ELF-1 (cell line): Measurements from ENCODE around the gene FAM114A1.

Experiments
- DNase-seq: peaks from one replicate; pipeline ENCODE4 v3.0.0-alpha.2; 2016; ENCODE audit warnings: low read depth, low spot score

Gene FAM114A1

DNA sequence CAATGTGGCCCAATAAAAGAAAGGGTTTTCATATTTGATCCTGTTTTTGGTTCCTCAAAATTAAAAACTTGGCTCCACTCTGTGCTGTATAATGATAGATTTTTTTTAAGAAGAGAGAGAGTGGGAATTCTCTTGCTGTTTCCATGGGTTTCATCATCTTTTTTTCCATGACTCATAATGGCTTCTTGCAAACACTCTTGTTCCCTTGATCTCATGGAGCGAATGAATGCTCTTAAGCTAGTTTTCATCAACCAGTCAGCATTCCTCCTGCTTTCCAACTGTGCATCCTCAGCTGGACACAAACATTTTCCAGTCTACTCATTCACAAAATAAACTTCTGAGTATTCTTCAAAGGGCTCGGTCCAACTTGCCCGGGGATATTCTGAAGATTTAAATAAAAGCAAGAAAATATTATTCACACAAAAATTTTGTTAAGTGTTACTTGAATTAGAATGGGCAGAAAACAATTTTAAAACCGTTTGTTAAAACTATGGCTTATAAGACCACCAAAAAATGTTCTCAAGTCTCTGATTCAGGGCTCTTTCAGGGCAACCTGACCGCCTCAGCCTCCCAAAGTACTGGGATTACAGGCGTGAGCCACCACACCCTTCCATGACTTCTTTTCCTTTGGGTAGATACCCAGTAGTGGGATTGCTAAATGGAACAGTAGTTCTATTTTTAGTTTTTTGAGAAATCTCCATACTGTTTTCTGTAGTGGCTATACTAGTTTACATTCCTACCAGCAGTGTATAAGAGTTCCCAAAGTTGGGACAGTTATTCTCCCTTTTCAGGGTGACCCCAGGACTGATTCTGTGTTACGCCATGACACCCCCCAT is 99.9 kb downstream of the FAM114A1 start:
- DNase-seq = no peak

DNA sequence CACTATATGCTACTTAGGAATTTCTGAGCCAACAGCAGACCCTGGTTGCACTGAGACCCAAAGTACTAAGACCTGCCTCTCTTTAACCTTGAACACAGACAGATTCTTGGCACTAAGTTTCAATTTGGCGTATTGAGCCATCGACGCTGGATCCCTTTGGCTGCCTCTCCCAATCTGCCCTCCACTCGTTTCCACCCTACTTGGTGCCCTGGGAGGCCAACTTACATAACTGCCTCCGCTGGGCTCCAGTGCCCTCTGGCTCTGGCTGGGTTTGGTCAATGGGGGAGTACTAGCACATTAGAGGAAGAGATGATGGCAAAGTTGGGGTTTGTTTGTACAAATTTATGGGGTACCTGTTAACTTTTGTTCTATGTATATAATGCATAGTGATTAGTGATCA is 101.1 kb downstream of the FAM114A1 start:
- no peak for DNase-seq

DNA sequence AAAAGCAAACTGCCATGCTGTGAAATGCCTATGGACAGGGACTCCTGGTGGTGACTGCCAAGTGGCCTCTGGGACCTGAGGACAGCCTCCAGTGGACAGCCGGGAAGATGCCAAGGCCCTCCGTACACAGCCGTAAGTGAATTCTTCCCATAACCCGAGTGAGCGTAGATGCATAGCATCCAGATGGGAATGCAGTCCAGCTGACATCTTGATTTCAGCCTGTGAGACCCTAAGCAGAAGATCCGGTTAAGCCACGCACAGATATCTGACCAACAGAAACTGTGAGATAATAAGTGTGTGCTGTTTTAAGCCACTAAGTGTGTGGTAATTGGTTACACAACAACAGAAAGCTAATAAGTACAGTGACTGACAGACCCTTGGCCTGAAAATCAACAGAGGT is 108.7 kb downstream of the FAM114A1 start:
- no peak for DNase-seq

DNA sequence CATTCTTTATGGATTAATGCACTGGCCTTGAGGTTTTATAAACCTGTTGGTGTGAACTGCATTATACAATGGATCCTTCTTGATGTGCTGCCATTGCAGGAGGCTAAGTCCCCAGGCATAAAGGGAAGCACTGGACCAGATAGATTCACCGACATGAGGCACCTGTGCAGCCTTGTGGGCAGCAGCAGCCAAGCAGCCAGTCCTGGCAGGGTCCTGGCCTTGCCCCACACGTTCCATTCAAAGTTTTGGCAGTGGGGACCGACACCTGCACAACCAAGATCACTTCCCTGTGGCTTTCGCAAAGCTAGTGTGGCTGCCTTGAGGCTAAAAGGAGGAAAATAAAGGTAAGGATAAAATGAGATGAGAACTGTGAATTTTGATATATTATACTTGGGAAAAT is 111.5 kb downstream of the FAM114A1 start:
- no peak for DNase-seq

DNA sequence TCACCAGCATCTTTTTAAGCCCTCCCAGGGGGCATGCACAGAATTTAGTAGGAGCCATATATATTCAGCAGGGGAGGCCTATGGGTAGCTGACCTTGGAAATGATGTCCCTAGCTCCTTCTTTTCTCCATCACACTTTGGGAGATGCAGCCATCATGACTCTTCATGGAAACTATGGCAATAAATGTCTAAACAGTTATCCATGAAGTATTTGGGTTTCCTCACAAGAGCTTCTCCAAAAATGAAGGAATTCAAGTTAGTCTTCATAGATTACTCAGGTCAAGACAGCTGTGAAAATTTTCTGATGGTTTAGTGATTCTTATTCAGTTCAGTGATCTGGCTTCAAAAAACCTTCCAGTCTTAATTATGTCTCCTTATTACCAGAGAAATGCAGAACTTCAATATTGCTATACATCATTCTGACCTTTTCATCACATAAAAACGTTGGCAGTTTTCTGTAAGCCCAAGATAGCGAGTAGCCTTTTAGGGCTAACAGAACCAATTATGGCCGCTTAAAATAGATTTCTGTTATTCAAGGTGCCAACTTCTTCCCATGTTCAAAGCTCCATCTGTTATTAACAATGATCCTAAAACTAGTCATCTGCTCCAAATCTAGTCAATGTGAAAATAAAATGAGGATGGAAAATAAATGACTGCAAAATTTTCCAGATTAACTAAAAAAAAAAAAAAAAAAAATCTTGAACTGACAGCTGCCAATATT is 112.1 kb downstream of the FAM114A1 start:
- no peak for DNase-seq

DNA sequence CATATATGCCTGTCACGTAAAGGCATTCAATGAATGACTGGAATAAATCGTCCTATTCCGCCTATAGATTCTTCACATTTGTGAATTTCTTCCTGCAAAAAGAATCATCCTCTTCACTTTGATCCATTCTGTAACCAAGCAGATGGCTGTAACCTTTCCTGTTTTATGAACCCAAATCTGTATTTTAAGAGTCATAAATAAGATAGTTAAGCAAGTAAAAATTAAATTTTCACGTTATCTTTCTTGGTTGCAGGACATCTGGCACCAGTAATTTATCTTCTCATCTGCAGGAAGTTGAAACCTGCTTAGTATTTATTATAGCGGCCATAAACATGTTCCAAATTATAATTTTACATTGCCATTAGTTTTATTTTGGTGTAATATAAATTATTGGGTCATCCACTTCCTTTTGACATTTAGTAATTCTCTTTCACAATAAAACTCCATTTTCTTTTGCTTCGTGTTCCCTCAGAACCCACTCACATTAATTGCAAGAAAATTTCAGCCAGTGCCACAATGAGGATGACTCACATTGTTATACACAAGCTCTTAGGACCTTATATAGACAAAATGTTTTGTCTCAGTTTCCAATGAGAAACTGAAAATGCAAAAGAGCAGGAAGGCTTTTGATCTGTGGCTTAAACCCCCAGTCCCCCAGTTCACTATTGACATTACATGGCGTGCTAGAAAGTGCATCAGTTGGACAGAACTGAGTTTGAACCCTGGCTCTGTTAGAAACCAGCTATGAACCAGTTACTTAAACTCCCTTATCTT is 113.5 kb downstream of the FAM114A1 start:
- no peak for DNase-seq

DNA sequence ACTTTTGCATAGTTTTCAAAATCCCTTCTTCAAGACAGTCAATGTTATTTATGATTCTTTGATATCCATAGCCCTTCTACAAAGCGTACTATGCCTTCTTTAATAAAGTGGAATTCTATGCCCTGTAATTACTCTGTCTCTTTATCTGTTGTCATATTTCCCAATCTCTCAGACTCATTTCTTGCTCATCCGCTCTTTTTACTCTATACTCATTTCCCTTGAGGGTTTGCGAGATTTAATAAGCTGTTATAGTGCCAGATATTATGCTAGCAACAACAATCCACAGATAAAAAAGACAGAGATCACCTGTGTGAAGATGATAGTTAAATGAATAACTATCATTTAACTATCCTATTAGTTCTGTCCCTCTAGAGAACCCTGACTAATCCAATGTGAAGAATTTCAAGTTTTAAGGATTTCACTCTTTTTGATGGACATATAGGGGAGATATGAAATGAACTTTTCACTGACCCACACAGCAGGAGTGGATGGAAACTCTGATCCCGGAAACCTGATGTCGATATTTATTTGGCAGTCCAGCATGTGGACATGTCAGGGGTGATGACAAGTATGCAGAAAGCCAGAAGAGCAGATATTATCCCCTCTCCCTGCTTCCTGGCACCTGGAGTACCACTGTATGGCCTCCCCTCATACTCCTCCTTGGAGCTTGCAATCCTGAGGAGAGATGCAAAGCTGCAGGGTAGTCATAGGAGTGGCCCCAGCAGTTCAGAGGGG is 114.9 kb downstream of the FAM114A1 start:
- DNase-seq = no peak

DNA sequence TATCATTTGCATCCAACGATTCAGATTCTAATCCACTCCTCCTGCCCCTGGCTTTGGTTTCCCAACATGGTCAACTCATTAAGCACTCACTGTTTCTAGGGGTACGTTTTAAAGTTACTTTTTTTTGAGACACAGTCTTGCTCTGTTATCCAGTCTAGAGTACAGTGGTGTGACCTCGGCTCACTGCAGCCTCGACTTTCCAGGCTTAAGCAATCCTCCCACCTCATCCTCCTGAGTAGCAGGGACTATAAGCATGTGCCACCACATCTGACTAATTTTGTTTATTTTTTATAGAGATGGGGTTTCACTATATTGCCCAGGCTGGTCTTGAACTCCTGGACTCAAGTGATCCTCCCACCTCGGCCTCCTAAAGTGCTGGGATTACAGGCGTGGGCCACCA is 115.7 kb downstream of the FAM114A1 start:
- DNase-seq = no peak

DNA sequence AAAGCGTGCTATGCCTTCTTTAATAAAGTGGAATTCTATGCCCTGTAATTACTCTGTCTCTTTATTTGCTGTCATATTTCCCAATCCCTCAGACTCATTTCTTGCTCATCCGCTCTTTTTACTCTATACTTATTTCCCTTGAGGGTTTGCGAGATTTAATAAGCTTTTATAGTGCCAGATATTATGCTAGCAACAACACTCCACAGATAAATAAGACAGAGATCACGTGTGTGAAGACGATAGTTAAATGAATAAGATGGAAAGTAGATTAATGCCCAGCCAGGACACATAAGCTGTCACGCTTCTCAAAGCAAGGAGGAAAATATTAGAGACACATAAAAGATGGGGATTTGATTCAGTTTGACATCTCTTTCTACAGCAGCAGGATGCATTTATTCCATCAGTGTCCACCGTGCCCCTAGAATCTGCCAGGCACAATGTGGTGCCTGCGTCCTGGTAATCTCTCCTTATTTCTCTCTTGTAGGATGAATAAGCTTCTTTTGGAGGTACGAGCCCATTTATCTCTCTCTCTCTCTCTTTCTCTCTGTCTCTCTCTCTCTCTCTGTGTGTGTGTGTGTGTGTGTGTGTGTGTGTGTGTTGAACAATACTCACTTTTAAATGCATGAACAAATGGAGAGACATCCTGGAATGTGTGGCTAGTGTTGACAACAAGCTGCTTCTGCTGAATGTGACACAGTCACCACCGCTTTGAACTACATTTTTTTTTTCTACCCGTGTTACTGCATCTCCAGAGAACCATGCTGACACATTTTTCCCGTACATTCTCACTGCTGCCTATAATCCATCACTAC is 116.4 kb downstream of the FAM114A1 start:
- DNase-seq = no peak

DNA sequence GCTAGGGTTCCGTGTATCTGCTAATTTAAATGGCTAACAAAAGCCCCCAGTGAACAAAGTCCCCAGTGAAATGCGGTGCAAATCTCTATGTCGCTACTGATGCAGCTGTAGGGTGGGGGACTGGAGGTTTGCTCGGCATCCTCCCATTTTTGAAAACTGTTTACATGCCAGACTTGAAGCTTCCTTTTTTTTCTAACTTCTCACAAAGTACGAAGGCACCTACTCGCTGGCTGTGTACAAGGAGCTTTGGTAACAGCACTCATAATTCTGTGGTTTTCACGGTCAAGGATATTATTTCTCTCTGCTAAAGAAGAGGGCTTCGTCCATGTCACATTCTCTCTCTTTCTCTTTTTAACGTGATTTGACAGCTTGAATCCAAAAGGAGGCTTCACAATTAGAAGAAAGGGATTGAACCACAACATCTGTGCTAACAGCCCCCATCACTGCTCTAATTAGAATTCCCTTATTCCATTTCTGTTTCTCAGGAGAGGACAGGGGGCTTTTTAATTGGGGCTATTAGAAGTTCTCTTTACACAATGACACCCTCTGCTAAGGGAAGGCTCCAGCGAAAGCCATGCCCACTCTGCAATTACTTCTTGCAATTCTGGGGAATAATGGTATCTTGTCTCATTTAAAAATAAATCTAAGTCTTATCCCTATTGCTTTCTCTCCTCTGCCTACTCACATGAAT is 117.9 kb downstream of the FAM114A1 start:
- DNase-seq = no peak

DNA sequence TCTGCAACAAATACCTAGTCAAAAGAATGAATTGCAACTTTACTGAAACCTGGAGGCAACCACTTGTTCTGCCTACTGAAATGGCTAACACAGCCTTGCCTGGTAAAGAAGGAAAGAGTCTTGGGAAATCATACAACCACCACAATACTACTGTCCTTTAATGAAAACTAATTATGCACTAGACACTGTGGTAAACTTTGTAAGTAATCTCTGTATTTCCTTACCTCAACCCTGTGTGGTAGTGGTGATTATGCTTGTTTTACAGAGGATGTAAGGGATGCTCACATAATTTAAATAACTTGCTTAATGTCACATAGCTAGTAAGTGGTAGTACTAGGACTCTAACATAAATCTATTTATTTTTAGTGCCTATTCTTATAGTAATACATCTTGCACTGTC is 119.9 kb downstream of the FAM114A1 start:
- no peak for DNase-seq

DNA sequence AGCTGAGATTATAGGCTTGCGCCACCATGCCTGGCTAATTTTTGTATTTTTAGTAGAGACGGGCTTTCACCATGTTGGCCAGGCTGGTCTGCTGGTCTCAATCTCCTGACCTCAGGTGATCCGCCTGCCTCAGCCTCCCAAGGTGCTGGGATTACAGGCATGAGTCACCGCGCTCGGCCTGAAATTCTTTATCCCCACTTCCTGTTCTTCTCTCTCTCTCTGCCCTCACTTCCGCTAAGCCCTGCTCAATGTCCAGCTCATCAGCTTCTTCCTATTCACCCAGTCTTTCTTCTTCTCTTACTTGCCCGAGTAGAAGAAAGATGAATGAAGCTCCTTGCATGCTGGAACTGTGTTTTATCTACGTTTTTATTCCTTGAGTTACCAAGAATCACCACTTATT is 120.7 kb downstream of the FAM114A1 start:
- DNase-seq = peak; percentile 42

DNA sequence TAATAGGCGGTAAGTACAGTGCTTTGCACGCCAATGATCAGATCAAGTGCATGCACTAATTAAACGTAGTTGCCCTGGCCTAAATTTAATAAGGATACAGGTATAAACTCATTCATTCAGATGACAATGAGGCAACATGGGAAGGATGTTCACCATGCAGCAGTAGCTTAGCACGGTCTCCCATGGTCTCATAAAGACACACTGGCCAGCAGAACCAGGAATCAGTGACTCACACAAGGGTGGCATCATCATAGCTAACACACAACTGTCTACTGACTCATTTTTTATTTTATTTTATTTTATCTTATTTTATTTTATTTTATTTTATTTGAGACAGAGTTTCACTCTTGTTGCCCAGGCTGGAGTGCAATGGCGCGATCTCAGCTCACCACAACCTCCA is 121.9 kb downstream of the FAM114A1 start:
- no peak for DNase-seq

DNA sequence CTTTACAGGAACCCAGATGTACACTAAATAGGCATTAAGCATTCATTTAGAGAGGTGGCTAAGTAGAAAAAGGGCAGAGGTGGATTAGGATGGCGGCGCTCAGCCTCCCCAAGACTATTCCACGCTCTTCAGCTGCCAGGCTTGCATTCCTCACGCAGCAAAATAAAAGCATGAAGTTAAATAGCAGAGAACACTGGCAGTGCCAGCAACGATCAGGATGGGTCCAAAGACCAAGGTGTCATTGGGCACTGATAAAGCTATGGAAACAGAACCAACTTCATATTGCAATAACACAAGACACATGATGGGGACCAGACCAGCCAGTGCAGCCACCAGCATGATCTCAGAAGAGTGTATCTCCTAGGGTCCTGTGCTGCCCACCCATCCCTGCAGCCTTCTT is 122.6 kb downstream of the FAM114A1 start:
- DNase-seq = no peak

DNA sequence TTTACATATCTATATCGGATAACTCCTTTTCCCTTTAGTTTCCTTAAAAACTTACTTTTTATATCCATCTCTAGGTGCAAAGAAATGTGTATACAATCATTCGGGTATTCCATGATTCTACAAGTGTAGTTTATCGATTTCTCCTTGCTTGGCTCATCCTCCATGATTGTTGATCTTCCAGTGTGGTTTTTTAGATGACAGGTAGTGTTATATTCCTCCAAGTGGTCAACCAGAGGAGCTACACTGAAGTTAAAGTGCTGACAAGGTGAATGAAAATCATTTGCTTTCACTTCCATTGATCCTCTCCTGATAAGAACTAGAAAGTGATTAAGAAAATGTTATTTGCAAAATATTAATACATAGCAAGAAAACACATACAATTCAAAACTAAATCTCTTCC is 126.1 kb downstream of the FAM114A1 start:
- no peak for DNase-seq

DNA sequence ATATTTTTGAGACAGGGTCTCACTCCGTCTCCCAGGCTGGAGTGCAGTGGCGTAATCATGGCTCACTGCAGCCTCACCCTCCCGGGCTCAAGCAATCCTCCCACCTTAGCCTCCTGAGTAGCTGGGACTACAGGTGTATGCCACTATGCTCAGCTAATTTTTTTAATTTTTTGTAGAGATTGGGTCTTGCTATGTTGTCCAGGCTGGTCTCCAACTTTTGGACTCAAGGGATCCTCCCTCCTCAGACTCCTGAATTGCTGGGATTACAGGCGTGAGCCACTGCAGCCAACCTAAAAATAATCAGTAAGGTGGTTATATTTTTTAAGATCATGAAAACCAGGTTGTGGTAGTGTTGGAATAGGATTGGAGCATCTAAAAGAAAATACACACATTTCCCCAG is 126.5 kb downstream of the FAM114A1 start:
- DNase-seq = no peak
